ENCODE results near the gene CNGA3.
"Not testable (repeated sequence)": the region's sequence is repeated elsewhere in the genome, so short reads cannot be mapped to it uniquely, and the experiment has no call there.

CNGA3 gene

GRCh38 chr2:98346311-98347236 is at the start of gene CNGA3:
Gene CNGA3 (plus strand): TSS chr2:98346456. CDS start chr2:98369976, 23,520 bp downstream.
- no peak for FAIRE-seq

- no peak for FAIRE-seq
These were observed 48.2 kb upstream of the CNGA3 start for GRCh38 chr2:98297817-98298682.

GRCh38 chr2:98298683-98299164 is 47.5 kb upstream of the CNGA3 start:
- FAIRE-seq = no peak

- no peak for FAIRE-seq
These were observed 46.9 kb upstream of the CNGA3 start for GRCh38 chr2:98299211-98299905.

- FAIRE-seq = no peak
These were observed 45.9 kb upstream of the CNGA3 start for GRCh38 chr2:98300141-98300874.

- FAIRE-seq = no peak
These were observed 44.8 kb upstream of the CNGA3 start for GRCh38 chr2:98301469-98301868.

GRCh38 chr2:98307131-98307696 is 39.0 kb upstream of the CNGA3 start:
- FAIRE-seq = not testable (repeated sequence)

GRCh38 chr2:98308068-98308467 is 38.2 kb upstream of the CNGA3 start:
- no peak for FAIRE-seq

- FAIRE-seq = no peak
These were observed 37.7 kb upstream of the CNGA3 start for GRCh38 chr2:98308532-98308931.

- no peak for FAIRE-seq
These were observed 36.7 kb upstream of the CNGA3 start for GRCh38 chr2:98309580-98309979.

- FAIRE-seq = no peak
These were observed 36.2 kb upstream of the CNGA3 start for GRCh38 chr2:98310010-98310409.

GRCh38 chr2:98311090-98311489 is 35.2 kb upstream of the CNGA3 start:
- no peak for FAIRE-seq

- no peak for FAIRE-seq
These were observed 34.3 kb upstream of the CNGA3 start for GRCh38 chr2:98311771-98312545.

GRCh38 chr2:98313492-98314250 is 32.6 kb upstream of the CNGA3 start:
- FAIRE-seq = no peak

- FAIRE-seq = no peak
These were observed 32.0 kb upstream of the CNGA3 start for GRCh38 chr2:98314251-98314650.

GRCh38 chr2:98315957-98316356 is 30.3 kb upstream of the CNGA3 start:
- no peak for FAIRE-seq

- FAIRE-seq = no peak
These were observed 29.0 kb upstream of the CNGA3 start for GRCh38 chr2:98317214-98317613.

GRCh38 chr2:98320171-98320570 is 26.1 kb upstream of the CNGA3 start:
- FAIRE-seq = not testable (repeated sequence)

- no peak for FAIRE-seq
These were observed 22.1 kb upstream of the CNGA3 start for GRCh38 chr2:98324181-98324580.

- FAIRE-seq = no peak
These were observed 18.5 kb upstream of the CNGA3 start for GRCh38 chr2:98327776-98328175.
